DOHH2 (cell line): Measurements from ENCODE around the gene TMEM258.

Source experiments
- EZH2phosphoT487 ChIP-seq: fragments of 200-600 bp; sonication (generic); IDR thresholded peaks from 2 replicates; pipeline ENCODE4 v1.6.1; 2017; ENCODE audit warnings: borderline replicate concordance, mild to moderate bottlenecking, antibody characterized with exemption, low read length, moderate library complexity, mixed read lengths
- TF ChIP-seq, protein P1 (sequence below): fragments of 200-600 bp; sonication (generic); IDR thresholded peaks from one replicate; pipeline ENCODE4 v1.5.1; 2014; ENCODE audit warnings: antibody characterized with exemption, mild to moderate bottlenecking, low read depth, low read length; ENCODE audit not compliant: poor library complexity, severe bottlenecking

DNA sequence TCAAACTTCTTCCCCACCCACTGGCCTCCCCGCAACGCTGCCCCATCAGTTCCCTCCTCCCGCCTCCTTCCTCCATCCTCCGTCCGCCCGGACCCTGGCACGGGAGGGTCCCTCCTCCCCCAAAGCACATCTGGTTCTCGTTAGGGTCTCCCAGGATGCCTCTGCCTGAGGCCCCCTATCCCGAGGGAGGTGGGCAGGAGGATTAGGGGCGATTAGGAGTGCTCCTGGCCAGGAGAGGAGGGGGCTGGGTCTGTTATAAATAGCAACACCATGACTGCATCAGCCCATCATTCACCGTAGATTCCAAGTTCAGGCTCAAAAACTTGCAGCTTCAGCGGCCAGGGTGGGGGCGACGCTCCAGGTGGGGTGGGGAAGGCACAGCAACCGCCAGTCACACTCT is 29.6 kb downstream of the TMEM258 start:
- TF ChIP-seq, protein P1, sequence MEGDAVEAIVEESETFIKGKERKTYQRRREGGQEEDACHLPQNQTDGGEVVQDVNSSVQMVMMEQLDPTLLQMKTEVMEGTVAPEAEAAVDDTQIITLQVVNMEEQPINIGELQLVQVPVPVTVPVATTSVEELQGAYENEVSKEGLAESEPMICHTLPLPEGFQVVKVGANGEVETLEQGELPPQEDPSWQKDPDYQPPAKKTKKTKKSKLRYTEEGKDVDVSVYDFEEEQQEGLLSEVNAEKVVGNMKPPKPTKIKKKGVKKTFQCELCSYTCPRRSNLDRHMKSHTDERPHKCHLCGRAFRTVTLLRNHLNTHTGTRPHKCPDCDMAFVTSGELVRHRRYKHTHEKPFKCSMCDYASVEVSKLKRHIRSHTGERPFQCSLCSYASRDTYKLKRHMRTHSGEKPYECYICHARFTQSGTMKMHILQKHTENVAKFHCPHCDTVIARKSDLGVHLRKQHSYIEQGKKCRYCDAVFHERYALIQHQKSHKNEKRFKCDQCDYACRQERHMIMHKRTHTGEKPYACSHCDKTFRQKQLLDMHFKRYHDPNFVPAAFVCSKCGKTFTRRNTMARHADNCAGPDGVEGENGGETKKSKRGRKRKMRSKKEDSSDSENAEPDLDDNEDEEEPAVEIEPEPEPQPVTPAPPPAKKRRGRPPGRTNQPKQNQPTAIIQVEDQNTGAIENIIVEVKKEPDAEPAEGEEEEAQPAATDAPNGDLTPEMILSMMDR: no peak
- TF ChIP-seq EZH2phosphoT487: no peak
